Measurements from ENCODE around the gene STAG3. TPM values are rescaled to one million over a fixed set of nuclear protein-coding genes. Genes with fewer than 3 reads are reported as not detected.
A peak's percentile ranks its signal among the peaks of the same experiment; 100 is the strongest.
"Not testable (repeated sequence)": the region's sequence is repeated elsewhere in the genome, so short reads cannot be mapped to it uniquely, and the experiment has no call there.

The STAG3 gene
- total RNA-seq, 6 experiments from 2014 or later = 0.81 to 5.9 (median 4.4) TPM

- intact Hi-C loops (cut with DNase I) = loop anchor here (10.0 kb wide), 1 partner anchor 86 kb away; no protein-coding TSS in a partner anchor
- no peaks in the 10 kb centered on the region for H3K4me1 ChIP-seq
- no peaks in the 10 kb centered on the region for H3K9me3 ChIP-seq
- H3K27ac ChIP-seq = peak overlapping the region in 2 of 3 donors; percentile 43 to 54
- H3K36me3 ChIP-seq = no peaks in the 10 kb centered on the region
- no peaks in the 10 kb centered on the region for H3K27me3 ChIP-seq
- TF ChIP-seq POLR2A (IDR thresholded peaks at IDR 0.05) (no peak), CTCF (IDR thresholded peaks at IDR 0.05) (no peak)
- DNase-seq = peak in 1 of 3 donors; percentile 29
- peak in 3 of 4 donors; percentile 10 to 26 (median 11) for ATAC-seq
- WGBS (ENCODE audit: insufficient coverage, low coverage, low lambda C conversion rate, missing lambda C conversion rate) = 60% methylated on average over 2 of the region's 5 CpGs
- H3K4me3 ChIP-seq = no peak overlapping the region
Measured at GRCh38 chr7:100221231-100221718, 43.6 kb downstream of the STAG3 start.

- peak overlapping the region in 1 of 3 donors; percentile 33 for H3K27ac ChIP-seq
- ATAC-seq = no peak
Measured at GRCh38 chr7:100221767-100222444, 44.2 kb downstream of the STAG3 start.

GRCh38 chr7:100222445-100223132 lies 44.9 kb downstream of the STAG3 start:
- H3K27ac ChIP-seq = no peak overlapping the region
- intact Hi-C loops (cut with DNase I) = loop anchor here (10.0 kb wide), 1 partner anchor 88 kb away; no protein-coding TSS in a partner anchor
- TF ChIP-seq POLR2A (IDR thresholded peaks at IDR 0.05) (no peak), CTCF (IDR thresholded peaks at IDR 0.05) (no peak)
- no peaks in the 10 kb centered on the region for H3K27me3 ChIP-seq
- no peak overlapping the region for H3K4me3 ChIP-seq
- no peaks in the 10 kb centered on the region for H3K36me3 ChIP-seq
- ATAC-seq (no peak), DNase-seq (no peak)
- H3K9me3 ChIP-seq = no peaks in the 10 kb centered on the region
- H3K4me1 ChIP-seq = no peaks in the 10 kb centered on the region
- 97% methylated on average over 5 of the region's 13 CpGs for WGBS (ENCODE audit: insufficient coverage, low coverage, low lambda C conversion rate, missing lambda C conversion rate)

More at GRCh38 chr7:100221767-100222444, 44.2 kb downstream of the STAG3 start:
- Histone ChIP-seq H3K27me3 (no peaks in the 10 kb centered on the region), H3K4me1 (no peaks in the 10 kb centered on the region), H3K36me3 (no peaks in the 10 kb centered on the region), H3K9me3 (no peaks in the 10 kb centered on the region), H3K4me3 (no peak overlapping the region)
- DNase-seq = no peak
- intact Hi-C loops (cut with DNase I) = loop anchor here (10.0 kb wide), 1 partner anchor 87 kb away; no protein-coding TSS in a partner anchor
- TF ChIP-seq POLR2A (IDR thresholded peaks at IDR 0.05) = no peak
- no peak for TF ChIP-seq CTCF (IDR thresholded peaks at IDR 0.05)
- WGBS (ENCODE audit: insufficient coverage, low coverage, low lambda C conversion rate, missing lambda C conversion rate) = 81% methylated on average over 4 of the region's 14 CpGs

GRCh38 chr7:100223376-100223927 lies 45.7 kb downstream of the STAG3 start:
- H3K27me3 ChIP-seq, DNase-seq, H3K4me1 ChIP-seq, H3K36me3 ChIP-seq, H3K27ac ChIP-seq, H3K9me3 ChIP-seq, ATAC-seq, H3K4me3 ChIP-seq: not testable (repeated sequence)
- WGBS (ENCODE audit: insufficient coverage, low coverage, low lambda C conversion rate, missing lambda C conversion rate) = 82% methylated on average over 11 of the region's 17 CpGs
- intact Hi-C loops (cut with DNase I) = loop anchor here (10.0 kb wide), 1 partner anchor 89 kb away; no protein-coding TSS in a partner anchor

- H3K36me3 ChIP-seq, DNase-seq, H3K27ac ChIP-seq, ATAC-seq, H3K9me3 ChIP-seq, H3K27me3 ChIP-seq, H3K4me1 ChIP-seq, H3K4me3 ChIP-seq: not testable (repeated sequence)
- intact Hi-C loops (cut with DNase I) = loop anchor here (10.0 kb wide), 1 partner anchor 90 kb away; no protein-coding TSS in a partner anchor
- 63% methylated on average over 2 of the region's 6 CpGs for WGBS (ENCODE audit: insufficient coverage, low coverage, low lambda C conversion rate, missing lambda C conversion rate)
Measured at GRCh38 chr7:100224891-100225290, 47.2 kb downstream of the STAG3 start.

- H3K27me3 ChIP-seq; H3K4me3 ChIP-seq; H3K27ac ChIP-seq; H3K9me3 ChIP-seq; ATAC-seq; intact Hi-C loops (cut with DNase I); H3K4me1 ChIP-seq; H3K36me3 ChIP-seq; DNase-seq: not testable (repeated sequence)
- WGBS (ENCODE audit: insufficient coverage, low coverage, low lambda C conversion rate, missing lambda C conversion rate) = 82% methylated on average over 5 of the region's 8 CpGs
Measured at GRCh38 chr7:100234660-100235317, 57.1 kb downstream of the STAG3 start.

GRCh38 chr7:100239975-100240374 lies 62.3 kb downstream of the STAG3 start:
- H3K36me3 ChIP-seq; H3K27ac ChIP-seq; H3K4me3 ChIP-seq; H3K9me3 ChIP-seq; H3K27me3 ChIP-seq; H3K4me1 ChIP-seq; ATAC-seq; DNase-seq; intact Hi-C loops (cut with DNase I): not testable (repeated sequence)
- 100% methylated on average over 5 of the region's 7 CpGs for WGBS (ENCODE audit: insufficient coverage, low coverage, low lambda C conversion rate, missing lambda C conversion rate)
